ENCODE results near the gene ZNF792.
"Not testable (repeated sequence)": the region's sequence is repeated elsewhere in the genome, so short reads cannot be mapped to it uniquely, and the experiment has no call there.

ZNF792 gene

GRCh38 chr19:34925278-34925855 lies 38.7 kb downstream of the ZNF792 start:
- H3K27me3 ChIP-seq (ENCODE audit: low read depth, low read length) = no peaks in the 10 kb centered on the region
- no peaks in the 10 kb centered on the region for H4K20me1 ChIP-seq (ENCODE audit: insufficient read depth, low read length)

GRCh38 chr19:34920090-34920786 lies 43.8 kb downstream of the ZNF792 start:
- H3K9ac ChIP-seq (ENCODE audit: low read length) = not testable (repeated sequence)

More at GRCh38 chr19:34925278-34925855, 38.7 kb downstream of the ZNF792 start:
- Histone ChIP-seq H3K36me3 (replicated peaks; ENCODE audit: low read depth, low read length) (no peaks in the 10 kb centered on the region), H3K27ac (ENCODE audit: low read length) (no peak overlapping the region), H2AFZ (ENCODE audit: low read depth, low read length) (no peak overlapping the region), H3K4me2 (ENCODE audit: low read length) (no peak overlapping the region), H3K9me3 (ENCODE audit: insufficient read depth, low read length) (no peaks in the 10 kb centered on the region; the same call in 1 of the 2 replicates), H3K4me1 (ENCODE audit: low read length) (no peaks in the 10 kb centered on the region), H3K79me2 (ENCODE audit: low read length) (no peaks in the 10 kb centered on the region), H3K9ac (ENCODE audit: low read length) (no peak overlapping the region), H3K4me3 (ENCODE audit: low read length) (no peak overlapping the region)
- TF ChIP-seq CTCF (IDR thresholded peaks at IDR 0.05; ENCODE audit: low read depth, low read length) (no peak), EZH2phosphoT487 (IDR thresholded peaks at IDR 0.05; ENCODE audit: low read depth) (no peak)

GRCh38 chr19:34918190-34918589 lies 45.8 kb downstream of the ZNF792 start:
- Histone ChIP-seq H2AFZ (ENCODE audit: low read depth, low read length) (no peak overlapping the region), H3K4me3 (ENCODE audit: low read length) (no peak overlapping the region), H3K4me2 (ENCODE audit: low read length) (no peak overlapping the region), H3K27ac (ENCODE audit: low read length) (no peak overlapping the region), H4K20me1 (ENCODE audit: insufficient read depth, low read length) (no peaks in the 10 kb centered on the region), H3K9ac (ENCODE audit: low read length) (no peak overlapping the region), H3K27me3 (ENCODE audit: low read depth, low read length) (no peaks in the 10 kb centered on the region), H3K79me2 (ENCODE audit: low read length) (no peaks in the 10 kb centered on the region), H3K4me1 (ENCODE audit: low read length) (no peaks in the 10 kb centered on the region), H3K36me3 (replicated peaks; ENCODE audit: low read depth, low read length) (no peaks in the 10 kb centered on the region), H3K9me3 (ENCODE audit: insufficient read depth, low read length) (no peaks in the 10 kb centered on the region)
- TF ChIP-seq EZH2phosphoT487 (IDR thresholded peaks at IDR 0.05; ENCODE audit: low read depth) (no peak), CTCF (IDR thresholded peaks at IDR 0.05; ENCODE audit: low read depth, low read length) (no peak)

More at GRCh38 chr19:34920090-34920786, 43.8 kb downstream of the ZNF792 start:
- H3K79me2 ChIP-seq (ENCODE audit: low read length); H3K4me3 ChIP-seq (ENCODE audit: low read length); H4K20me1 ChIP-seq (ENCODE audit: insufficient read depth, low read length); H3K27me3 ChIP-seq (ENCODE audit: low read depth, low read length); H3K36me3 ChIP-seq (replicated peaks; ENCODE audit: low read depth, low read length); H3K27ac ChIP-seq (ENCODE audit: low read length); H2AFZ ChIP-seq (ENCODE audit: low read depth, low read length); H3K4me1 ChIP-seq (ENCODE audit: low read length); H3K4me2 ChIP-seq (ENCODE audit: low read length); H3K9me3 ChIP-seq (ENCODE audit: insufficient read depth, low read length): not testable (repeated sequence)

- H3K4me1 ChIP-seq (ENCODE audit: low read length); H3K79me2 ChIP-seq (ENCODE audit: low read length); H3K27ac ChIP-seq (ENCODE audit: low read length); H3K4me2 ChIP-seq (ENCODE audit: low read length); H2AFZ ChIP-seq (ENCODE audit: low read depth, low read length); H3K9ac ChIP-seq (ENCODE audit: low read length); H3K27me3 ChIP-seq (ENCODE audit: low read depth, low read length); H3K36me3 ChIP-seq (replicated peaks; ENCODE audit: low read depth, low read length); H3K9me3 ChIP-seq (ENCODE audit: insufficient read depth, low read length); H4K20me1 ChIP-seq (ENCODE audit: insufficient read depth, low read length); H3K4me3 ChIP-seq (ENCODE audit: low read length): not testable (repeated sequence)
Observed at GRCh38 chr19:34917144-34917543, 46.9 kb downstream of the ZNF792 start.

- H3K27me3 ChIP-seq (ENCODE audit: low read depth, low read length) = no peaks in the 10 kb centered on the region
- TF ChIP-seq CTCF (IDR thresholded peaks at IDR 0.05; ENCODE audit: low read depth, low read length) (no peak), EZH2phosphoT487 (IDR thresholded peaks at IDR 0.05; ENCODE audit: low read depth) (no peak)
- no peak overlapping the region for H3K9ac ChIP-seq (ENCODE audit: low read length)
- no peaks in the 10 kb centered on the region for H3K9me3 ChIP-seq (ENCODE audit: insufficient read depth, low read length)
- no peak overlapping the region for H3K4me2 ChIP-seq (ENCODE audit: low read length)
- H3K36me3 ChIP-seq (replicated peaks; ENCODE audit: low read depth, low read length) = no peaks in the 10 kb centered on the region
- no peak overlapping the region for H3K27ac ChIP-seq (ENCODE audit: low read length)
- H3K79me2 ChIP-seq (ENCODE audit: low read length) = no peaks in the 10 kb centered on the region
- H2AFZ ChIP-seq (ENCODE audit: low read depth, low read length) = no peak overlapping the region
- H3K4me3 ChIP-seq (ENCODE audit: low read length) = no peak overlapping the region
- H4K20me1 ChIP-seq (ENCODE audit: insufficient read depth, low read length) = no peaks in the 10 kb centered on the region
- H3K4me1 ChIP-seq (ENCODE audit: low read length) = no peaks in the 10 kb centered on the region
Observed at GRCh38 chr19:34910770-34911169, 53.3 kb downstream of the ZNF792 start.

All from OCI-LY3 (cell line).